Activated T-helper 2 cell treated with anti-CD3 and anti-CD28 coated beads, Interferon-gamma antibody, Interleukin-2, Interleukin-4, amounts not matched to agents 10 μg/mL and 5 μg/mL and 100 μg/mL, durations not matched to agents 14 hours and 24 hours and 36 hours (primary cell): Measurements from ENCODE around the gene ARMC5. TPM values are rescaled to one million over a fixed set of nuclear protein-coding genes. Genes with fewer than 3 reads are reported as not detected.

Source experiments
- DNase-seq: peaks from one replicate; pipeline ENCODE4 v3.0.0; 2021; ENCODE audit warnings: low spot score
- H3K27ac Mint-ChIP-seq: one replicate; pipeline ENCODE4 v1.8.0; 2021; ENCODE audit warnings: mixed read lengths
- H3K27me3 Mint-ChIP-seq: one replicate; pipeline ENCODE4 v1.8.0; 2021; ENCODE audit warnings: low read depth, mixed read lengths
- H3K36me3 Mint-ChIP-seq: one replicate; pipeline ENCODE4 v1.8.0; 2021; ENCODE audit warnings: low read depth, mixed read lengths
- H3K4me1 Mint-ChIP-seq: one replicate; pipeline ENCODE4 v1.8.0; 2021; ENCODE audit warnings: low read depth, mixed read lengths
- H3K4me3 Mint-ChIP-seq: one replicate; pipeline ENCODE4 v1.8.0; 2021; ENCODE audit warnings: low read depth, mild to moderate bottlenecking, moderate library complexity, mixed read lengths
- H3K9me3 Mint-ChIP-seq: one replicate; pipeline ENCODE4 v1.8.0; 2021; ENCODE audit warnings: mixed read lengths
- intact Hi-C: fragments of 100-400 bp; cut with micrococcal nuclease; formaldehyde crosslinking; loops from one replicate; pipeline ENCODE4 v1.15.1; 2023
- total RNA-seq: library from RNA; stranded (reverse); gene quantifications from 2 replicates; pipeline ENCODE4 v1.2.3, GENCODE V29; 2022

Gene ARMC5
- total RNA-seq, 1 donor from 2014 or later, result 10.5 TPM

GRCh38 chr16:31507617-31507928, 48.3 kb downstream of the ARMC5 start:
- peak overlapping the region; percentile 94 for H3K4me3 Mint-ChIP-seq
- intact Hi-C loops, result loop anchor here (5.0 kb wide), 1 partner anchor 190 kb away; no protein-coding TSS in a partner anchor
- peaks cover 30% of the 10 kb centered on the region for H3K4me1 Mint-ChIP-seq
- H3K27me3 Mint-ChIP-seq, result no peaks in the 10 kb centered on the region
- H3K9me3 Mint-ChIP-seq, result no peaks in the 10 kb centered on the region
- H3K27ac Mint-ChIP-seq, result peak overlapping the region; percentile 87
- H3K36me3 Mint-ChIP-seq, result peaks cover 29% of the 10 kb centered on the region
- no peak for DNase-seq

- Mint-ChIP-seq H3K4me1 (peaks cover 30% of the 10 kb centered on the region), H3K4me3 (peak within 1 kb of the TSS; percentile 94), H3K9me3 (no peaks in the 10 kb centered on the region), H3K27ac (peak within 1 kb of the TSS; percentile 91), H3K36me3 (peaks cover 29% of the 10 kb centered on the region), H3K27me3 (no peaks in the 10 kb centered on the region)
- peak; percentile 80 for DNase-seq
- intact Hi-C loops, result loop anchor here (1.0 to 5.0 kb wide), 4 partner anchors 49 to 361 kb away; partner anchors contain the start of gene ARMC5
Observed at GRCh38 chr16:31507929-31508705, 48.8 kb downstream of the ARMC5 start, which contains the start of gene RUSF1. RUSF1 (minus strand) TSS chr16:31508391; CDS start chr16:31508373, 18 bp downstream.

- Mint-ChIP-seq H3K4me1 (peaks cover 30% of the 10 kb centered on the region), H3K4me3 (peak overlapping the region; percentile 94), H3K27me3 (no peaks in the 10 kb centered on the region), H3K27ac (peak overlapping the region; percentile 91), H3K36me3 (peaks cover 29% of the 10 kb centered on the region), H3K9me3 (no peaks in the 10 kb centered on the region)
- intact Hi-C loops, result loop anchor here (1.0 to 5.0 kb wide), 4 partner anchors 49 to 360 kb away; partner anchors contain the start of gene ARMC5
- DNase-seq, result no peak
Observed at GRCh38 chr16:31508706-31509195, 49.5 kb downstream of the ARMC5 start.

- DNase-seq, result no peak
- Mint-ChIP-seq H3K9me3 (peaks cover 9% of the 10 kb centered on the region), H3K4me3 (no peak overlapping the region), H3K36me3 (peaks cover 9% of the 10 kb centered on the region), H3K27ac (no peak overlapping the region), H3K27me3 (no peaks in the 10 kb centered on the region), H3K4me1 (peaks cover 12% of the 10 kb centered on the region)
- intact Hi-C loops, result no loop called here
Observed at GRCh38 chr16:31513126-31513525, 53.8 kb downstream of the ARMC5 start.

GRCh38 chr16:31513884-31514283, 54.6 kb downstream of the ARMC5 start:
- Mint-ChIP-seq H3K27me3 (no peaks in the 10 kb centered on the region), H3K4me3 (no peak overlapping the region), H3K9me3 (peaks cover 9% of the 10 kb centered on the region), H3K36me3 (peaks cover 4% of the 10 kb centered on the region), H3K4me1 (peaks cover 11% of the 10 kb centered on the region), H3K27ac (no peak overlapping the region)
- intact Hi-C loops, result no loop called here
- no peak for DNase-seq

Other genes with a start within 250 kb of the ARMC5 start
- 0.11 TPM in 1 of 2 replicates, not detected in the other for gene TRIM72, start 245.4 kb upstream of the ARMC5 start, total RNA-seq
- not detected in 2 replicates for gene PYDC1, start 242.4 kb upstream of the ARMC5 start, total RNA-seq
- 7.0 and 8.4 TPM in 2 replicates for gene ITGAM, start 199.5 kb upstream of the ARMC5 start, total RNA-seq
- 56.2 and 56.9 TPM in 2 replicates for gene ITGAX, start 104.3 kb upstream of the ARMC5 start, total RNA-seq
- 0.18 and 0.21 TPM in 2 replicates for gene ITGAD, start 66.2 kb upstream of the ARMC5 start, total RNA-seq
- gene COX6A2, start 31.1 kb upstream of the ARMC5 start, total RNA-seq, result not detected in 2 replicates
- 0.27 and 0.41 TPM in 2 replicates for gene ZNF843, start 16.7 kb upstream of the ARMC5 start, total RNA-seq
- 1.2 and 1.7 TPM in 2 replicates for gene TGFB1I1, start 12.7 kb downstream of the ARMC5 start, total RNA-seq
- gene SLC5A2, start 23.6 kb downstream of the ARMC5 start, total RNA-seq, result not detected in 2 replicates
- 41.2 and 43.8 TPM in 2 replicates for gene RUSF1, start 48.9 kb downstream of the ARMC5 start, total RNA-seq
- not detected in 2 replicates for gene AHSP, start 68.4 kb downstream of the ARMC5 start, total RNA-seq